ENCODE results near the gene ABCA10.

The ABCA10 gene

DNA sequence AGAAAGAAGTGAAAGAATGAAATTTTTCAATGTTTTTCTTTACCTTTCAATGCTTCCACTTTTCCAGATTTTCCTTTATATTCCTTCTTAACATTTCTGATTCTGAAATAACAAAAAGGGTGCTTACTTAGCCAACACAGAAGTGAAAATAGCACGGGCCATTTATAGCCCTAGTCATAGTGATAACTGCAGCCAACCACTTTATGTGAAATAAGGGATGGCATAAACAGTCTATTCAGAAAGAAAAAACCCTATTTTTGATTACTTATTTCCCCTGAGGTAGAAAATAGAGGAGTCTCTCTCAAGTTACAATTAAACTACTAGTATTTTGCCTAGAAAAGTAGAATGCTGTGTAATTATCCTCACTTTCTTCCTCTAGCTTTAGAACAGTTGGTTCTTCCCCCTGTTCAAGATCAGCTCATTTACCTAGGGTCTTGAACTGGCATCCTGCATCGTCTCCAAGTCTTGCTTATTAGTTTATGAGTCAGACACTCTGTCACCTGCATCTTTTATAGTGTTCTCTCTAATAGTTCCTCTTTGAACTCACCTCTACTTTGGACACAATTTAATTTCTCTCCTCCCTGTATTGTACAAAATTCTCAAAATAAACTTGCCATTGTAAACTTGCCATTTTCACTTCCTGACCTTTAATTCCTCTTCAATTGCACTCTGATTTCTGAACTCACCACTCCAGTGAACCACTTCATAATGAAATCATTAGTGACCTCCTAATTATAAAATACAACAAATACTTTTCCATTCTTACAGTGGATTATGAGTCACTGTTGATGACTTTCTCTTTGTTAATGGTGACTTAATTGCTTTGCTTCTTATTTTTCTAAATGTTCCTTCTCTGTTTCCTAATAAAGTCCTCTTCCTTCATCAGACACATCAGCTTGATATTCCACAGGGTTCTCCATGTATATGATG lies 110.5 kb downstream of the ABCA10 start:
- FAIRE-seq: peak; percentile 40
- TF ChIP-seq POLR2AphosphoS5 (IDR thresholded peaks at IDR 0.05; ENCODE audit: low read depth, low read length) (no peak), POLR2A (IDR thresholded peaks at IDR 0.05; ENCODE audit: low read depth, low read length) (no peak)

DNA sequence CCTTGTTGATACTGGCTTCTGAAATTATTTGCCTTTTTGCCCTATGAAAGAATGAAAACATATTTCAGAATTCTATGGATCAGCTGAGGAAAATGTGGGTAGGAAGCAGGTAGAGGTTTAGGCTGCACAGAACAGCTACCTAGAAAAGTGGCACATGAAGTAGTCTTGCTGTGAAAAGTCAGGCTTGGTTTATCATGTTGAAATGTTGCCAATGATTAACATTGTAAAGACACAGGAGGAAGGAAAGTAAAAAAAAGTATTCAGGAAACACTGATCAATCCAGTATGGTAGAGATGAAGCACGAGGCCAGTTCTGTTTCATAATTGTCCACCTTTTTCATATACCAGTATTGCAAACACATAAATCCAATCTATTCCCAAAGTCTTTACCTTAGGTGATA lies 116.8 kb downstream of the ABCA10 start:
- no peak for TF ChIP-seq POLR2AphosphoS5 (IDR thresholded peaks at IDR 0.05; ENCODE audit: low read depth, low read length)
- TF ChIP-seq POLR2A (IDR thresholded peaks at IDR 0.05; ENCODE audit: low read depth, low read length): no peak
- no peak for TF ChIP-seq TAF1 (IDR thresholded peaks at IDR 0.05; ENCODE audit: borderline replicate concordance, low read depth, low read length)
- DNase-seq (ENCODE audit: insufficient read length): no peak
- FAIRE-seq: no peak

More for the DNA sequence above, 110.5 kb downstream of the ABCA10 start:
- no peak for DNase-seq (ENCODE audit: insufficient read length)

DNA sequence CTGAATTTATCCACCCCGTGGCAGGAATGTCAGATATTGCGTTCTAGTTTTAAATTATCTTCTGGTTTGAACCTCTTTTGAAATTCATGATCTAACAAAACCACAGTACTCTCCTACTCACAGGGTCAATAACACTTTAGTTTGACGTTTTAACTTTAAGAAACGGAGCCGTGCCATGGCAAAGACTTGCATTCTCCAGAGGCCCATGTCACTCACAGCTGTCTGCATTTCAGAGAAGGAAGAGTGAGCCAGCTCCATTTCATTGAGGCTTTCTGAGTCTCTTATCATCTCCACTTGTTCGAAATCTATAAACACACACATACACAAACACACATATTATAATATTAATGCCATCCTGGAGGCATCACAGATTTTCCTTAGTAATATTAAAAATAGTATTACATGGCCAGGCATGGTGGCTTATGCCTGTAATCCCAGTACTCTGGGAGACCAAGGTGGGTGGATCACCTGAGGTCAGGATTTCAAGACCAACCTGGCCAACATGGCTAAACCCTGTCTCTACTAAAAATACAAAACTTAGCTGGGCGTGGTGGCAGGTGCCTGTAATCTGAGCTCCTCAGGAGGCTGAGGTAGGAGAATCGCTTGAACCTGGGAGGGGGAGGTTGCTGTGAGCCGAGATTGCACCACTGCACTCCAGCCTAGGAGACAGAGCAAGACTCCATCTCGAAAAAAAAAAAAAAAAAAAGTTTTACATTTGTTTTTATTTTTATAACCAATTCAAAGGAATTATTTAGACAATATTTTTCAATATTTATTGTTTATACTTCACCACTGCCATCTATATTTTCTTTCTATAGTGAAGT lies 122.5 kb downstream of the ABCA10 start:
- no peak for DNase-seq (ENCODE audit: insufficient read length)
- no peak for FAIRE-seq
- TF ChIP-seq TAF1 (IDR thresholded peaks at IDR 0.05; ENCODE audit: borderline replicate concordance, low read depth, low read length): no peak
- no peak for TF ChIP-seq POLR2AphosphoS5 (IDR thresholded peaks at IDR 0.05; ENCODE audit: low read depth, low read length)
- no peak for TF ChIP-seq POLR2A (IDR thresholded peaks at IDR 0.05; ENCODE audit: low read depth, low read length)

DNA sequence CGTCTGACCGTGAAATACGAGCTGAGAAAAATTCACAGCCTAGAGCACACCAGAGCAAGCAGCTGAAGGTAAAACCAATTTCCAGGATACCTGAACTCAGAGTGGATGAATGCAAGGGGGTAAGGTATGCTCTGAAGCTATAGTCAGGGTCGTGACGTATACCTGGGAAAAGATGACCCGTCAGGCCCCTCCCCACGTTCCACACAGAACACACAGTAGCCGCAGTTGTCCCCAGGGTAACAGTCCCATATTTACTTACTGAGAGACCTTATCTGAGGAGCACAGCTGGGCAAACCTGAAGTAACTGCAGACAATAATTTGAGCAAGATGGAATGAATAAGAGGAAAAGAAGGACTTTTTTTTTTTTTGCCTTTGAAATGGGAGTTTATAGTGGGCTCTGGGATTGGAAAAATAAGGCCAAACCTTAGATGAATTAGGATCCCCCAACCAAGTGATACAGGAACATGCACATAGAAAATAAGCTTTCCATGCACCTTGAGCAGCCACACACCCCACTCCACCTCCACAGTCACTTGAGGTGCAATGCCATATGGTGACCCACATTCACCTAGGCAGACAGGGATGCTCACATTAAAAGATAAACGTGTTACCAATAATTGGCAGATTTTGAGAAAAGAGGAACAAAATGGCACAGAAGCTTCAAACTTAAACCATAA lies 124.9 kb downstream of the ABCA10 start:
- TF ChIP-seq POLR2A (IDR thresholded peaks at IDR 0.05; ENCODE audit: low read depth, low read length): no peak
- no peak for TF ChIP-seq POLR2AphosphoS5 (IDR thresholded peaks at IDR 0.05; ENCODE audit: low read depth, low read length)
- no peak for TF ChIP-seq TAF1 (IDR thresholded peaks at IDR 0.05; ENCODE audit: borderline replicate concordance, low read depth, low read length)
- FAIRE-seq (no peak), DNase-seq (ENCODE audit: insufficient read length) (no peak)

DNA sequence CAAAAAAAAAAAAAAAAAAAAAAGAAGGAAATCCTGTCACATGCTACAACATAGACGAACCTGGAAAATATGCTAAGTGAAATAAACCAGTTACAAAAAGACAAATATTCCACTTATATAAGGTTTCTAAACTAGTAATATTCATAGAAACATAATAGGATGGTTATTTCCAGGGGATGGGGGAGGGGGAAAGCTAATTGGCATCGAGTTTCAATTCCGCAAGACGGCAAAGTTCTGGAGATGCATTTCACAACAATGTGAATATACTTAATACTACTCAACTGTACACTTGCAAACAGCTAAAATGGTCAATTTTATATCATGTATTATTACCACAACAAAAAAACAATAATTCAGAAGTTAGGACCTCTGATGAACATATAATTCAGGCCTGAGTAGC lies 130.0 kb downstream of the ABCA10 start:
- TF ChIP-seq POLR2AphosphoS5 (IDR thresholded peaks at IDR 0.05; ENCODE audit: low read depth, low read length) (no peak), POLR2A (IDR thresholded peaks at IDR 0.05; ENCODE audit: low read depth, low read length) (no peak), TAF1 (IDR thresholded peaks at IDR 0.05; ENCODE audit: borderline replicate concordance, low read depth, low read length) (no peak)
- FAIRE-seq: no peak
- DNase-seq (ENCODE audit: insufficient read length): no peak
